ENCODE data around the gene ATP9A.

ATP9A gene

DNA sequence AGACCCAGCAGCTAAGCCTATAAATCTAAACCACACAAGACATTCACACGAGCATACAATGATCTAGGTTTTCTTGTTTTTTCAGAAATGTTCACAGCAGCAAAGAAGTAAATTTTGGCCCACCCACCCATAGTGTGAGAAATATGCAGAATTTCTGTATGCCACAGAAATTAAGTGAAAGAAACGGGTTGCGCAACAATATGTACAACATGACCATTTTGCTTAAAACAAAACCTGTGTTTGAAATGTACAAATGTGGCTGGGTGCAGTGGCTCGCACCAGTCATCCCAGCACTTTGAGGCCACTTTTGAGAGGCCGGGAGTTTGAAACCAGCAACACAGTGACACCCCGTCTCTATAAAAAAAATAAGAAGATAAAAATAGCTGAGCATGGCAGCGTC is 24.8 kb upstream of the ATP9A start:
- Histone ChIP-seq H2AFZ (ENCODE audit: low read length) (no peak overlapping the region), H3K9me3 (ENCODE audit: low read length) (no peaks in the 10 kb centered on the region), H3K27ac (ENCODE audit: low read depth, low read length, poor library complexity, severe bottlenecking) (no peak overlapping the region), H4K20me1 (ENCODE audit: insufficient read depth, low read length) (no peaks in the 10 kb centered on the region), H3K4me1 (ENCODE audit: insufficient read depth, low read length, severe bottlenecking) (no peaks in the 10 kb centered on the region), H3K9ac (ENCODE audit: low read length) (no peak overlapping the region), H3K4me3 (ENCODE audit: low read depth, low read length, poor library complexity, severe bottlenecking) (no peak overlapping the region), H3K36me3 (ENCODE audit: insufficient read depth, low read length) (no peaks in the 10 kb centered on the region), H3K27me3 (ENCODE audit: insufficient read depth, low read length) (no peaks in the 10 kb centered on the region), H3K4me2 (ENCODE audit: low read length) (no peak overlapping the region), H3K79me2 (ENCODE audit: insufficient read depth, low read length) (no peaks in the 10 kb centered on the region), H3F3A (ENCODE audit: insufficient read depth, low read length) (no peaks in the 10 kb centered on the region), H3K9me2 (ENCODE audit: low read depth, low read length) (no peaks in the 10 kb centered on the region)
- no peak for TF ChIP-seq EZH2 (IDR thresholded peaks at IDR 0.05; ENCODE audit: borderline replicate concordance, low read length)
- TF ChIP-seq, protein P1, sequence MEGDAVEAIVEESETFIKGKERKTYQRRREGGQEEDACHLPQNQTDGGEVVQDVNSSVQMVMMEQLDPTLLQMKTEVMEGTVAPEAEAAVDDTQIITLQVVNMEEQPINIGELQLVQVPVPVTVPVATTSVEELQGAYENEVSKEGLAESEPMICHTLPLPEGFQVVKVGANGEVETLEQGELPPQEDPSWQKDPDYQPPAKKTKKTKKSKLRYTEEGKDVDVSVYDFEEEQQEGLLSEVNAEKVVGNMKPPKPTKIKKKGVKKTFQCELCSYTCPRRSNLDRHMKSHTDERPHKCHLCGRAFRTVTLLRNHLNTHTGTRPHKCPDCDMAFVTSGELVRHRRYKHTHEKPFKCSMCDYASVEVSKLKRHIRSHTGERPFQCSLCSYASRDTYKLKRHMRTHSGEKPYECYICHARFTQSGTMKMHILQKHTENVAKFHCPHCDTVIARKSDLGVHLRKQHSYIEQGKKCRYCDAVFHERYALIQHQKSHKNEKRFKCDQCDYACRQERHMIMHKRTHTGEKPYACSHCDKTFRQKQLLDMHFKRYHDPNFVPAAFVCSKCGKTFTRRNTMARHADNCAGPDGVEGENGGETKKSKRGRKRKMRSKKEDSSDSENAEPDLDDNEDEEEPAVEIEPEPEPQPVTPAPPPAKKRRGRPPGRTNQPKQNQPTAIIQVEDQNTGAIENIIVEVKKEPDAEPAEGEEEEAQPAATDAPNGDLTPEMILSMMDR (IDR thresholded peaks at IDR 0.05; ENCODE audit: low read length), result no peak

DNA sequence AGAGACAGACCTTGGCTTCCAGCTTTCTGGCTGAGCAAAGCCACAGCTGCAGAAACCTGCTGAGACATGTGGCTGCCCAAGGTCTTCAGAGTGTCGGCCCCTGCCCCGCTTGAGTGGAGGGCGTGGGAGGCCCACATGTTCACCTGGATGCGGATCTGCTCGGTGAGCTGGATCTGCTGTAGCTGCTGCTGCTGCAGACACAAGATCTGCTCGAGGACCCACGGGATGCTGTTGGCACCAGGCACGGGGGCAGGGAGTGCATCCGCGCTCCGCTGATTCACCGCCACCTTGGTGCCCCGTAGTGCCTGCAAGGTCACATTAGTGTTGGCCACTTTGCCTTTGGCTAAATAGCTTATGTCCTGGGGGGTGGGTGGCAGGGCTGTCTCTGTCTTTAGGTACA is 23.4 kb upstream of the ATP9A start:
- Histone ChIP-seq H3F3A (ENCODE audit: insufficient read depth, low read length) (no peaks in the 10 kb centered on the region), H3K4me1 (ENCODE audit: insufficient read depth, low read length, severe bottlenecking) (no peaks in the 10 kb centered on the region), H3K27me3 (ENCODE audit: insufficient read depth, low read length) (no peaks in the 10 kb centered on the region), H3K4me2 (ENCODE audit: low read length) (no peak overlapping the region), H3K9ac (ENCODE audit: low read length) (no peak overlapping the region), H3K36me3 (ENCODE audit: insufficient read depth, low read length) (no peaks in the 10 kb centered on the region), H3K4me3 (ENCODE audit: low read depth, low read length, poor library complexity, severe bottlenecking) (no peak overlapping the region), H3K9me3 (ENCODE audit: low read length) (no peaks in the 10 kb centered on the region), H4K20me1 (ENCODE audit: insufficient read depth, low read length) (no peaks in the 10 kb centered on the region), H3K27ac (ENCODE audit: low read depth, low read length, poor library complexity, severe bottlenecking) (no peak overlapping the region), H3K9me2 (ENCODE audit: low read depth, low read length) (no peaks in the 10 kb centered on the region), H2AFZ (ENCODE audit: low read length) (no peak overlapping the region), H3K79me2 (ENCODE audit: insufficient read depth, low read length) (no peaks in the 10 kb centered on the region)
- TF ChIP-seq, protein P1 (IDR thresholded peaks at IDR 0.05; ENCODE audit: low read length), result no peak
- no peak for TF ChIP-seq EZH2 (IDR thresholded peaks at IDR 0.05; ENCODE audit: borderline replicate concordance, low read length)

DNA sequence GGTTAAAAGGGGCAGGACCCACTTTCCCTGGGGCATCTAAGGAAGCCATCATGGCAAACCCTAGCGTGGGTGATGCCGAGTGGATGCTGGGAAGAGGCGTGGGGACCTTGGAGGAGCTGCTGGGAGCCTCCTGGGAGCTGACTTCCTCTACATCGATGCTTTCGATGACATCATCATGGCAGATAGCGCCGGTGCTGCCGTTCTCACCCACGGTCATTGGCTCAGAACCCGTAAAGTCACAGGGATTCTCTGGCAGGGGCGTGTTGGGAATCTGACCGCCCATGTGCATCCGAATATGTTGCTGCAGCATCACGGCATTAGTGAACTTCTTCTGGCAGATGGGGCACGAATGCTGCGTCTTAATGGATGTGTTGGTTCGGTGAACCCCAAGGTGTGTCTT is 22.1 kb upstream of the ATP9A start:
- Histone ChIP-seq H3F3A (ENCODE audit: insufficient read depth, low read length) (no peaks in the 10 kb centered on the region), H3K4me3 (ENCODE audit: low read depth, low read length, poor library complexity, severe bottlenecking) (no peak overlapping the region), H3K4me2 (ENCODE audit: low read length) (no peak overlapping the region), H3K9ac (ENCODE audit: low read length) (no peak overlapping the region), H3K4me1 (ENCODE audit: insufficient read depth, low read length, severe bottlenecking) (no peaks in the 10 kb centered on the region), H2AFZ (ENCODE audit: low read length) (no peak overlapping the region), H3K27ac (ENCODE audit: low read depth, low read length, poor library complexity, severe bottlenecking) (no peak overlapping the region), H3K9me2 (ENCODE audit: low read depth, low read length) (no peaks in the 10 kb centered on the region), H3K27me3 (ENCODE audit: insufficient read depth, low read length) (no peaks in the 10 kb centered on the region), H3K79me2 (ENCODE audit: insufficient read depth, low read length) (no peaks in the 10 kb centered on the region), H4K20me1 (ENCODE audit: insufficient read depth, low read length) (no peaks in the 10 kb centered on the region), H3K36me3 (ENCODE audit: insufficient read depth, low read length) (no peaks in the 10 kb centered on the region), H3K9me3 (ENCODE audit: low read length) (no peaks in the 10 kb centered on the region)
- TF ChIP-seq, protein P1 (IDR thresholded peaks at IDR 0.05; ENCODE audit: low read length), result no peak
- TF ChIP-seq EZH2 (IDR thresholded peaks at IDR 0.05; ENCODE audit: borderline replicate concordance, low read length), result no peak
